H1 (cell line): ENCODE data around the gene SLC38A5. TPM values are rescaled to one million over a fixed set of nuclear protein-coding genes. Genes with fewer than 3 reads are reported as not detected.

Source experiments
- CTCF ChIA-PET: fragments of 300-600 bp; sonication (Branson Sonifier 250); formaldehyde crosslinking; loops from one replicate; lab custom pipeline; 2021; ENCODE audit not compliant: partially characterized antibody; lab: Charles Lee
- POLR2A ChIA-PET: fragments of 300-600 bp; sonication (Branson Sonifier 250); formaldehyde crosslinking; loops from one replicate; lab custom pipeline; 2021; ENCODE audit warnings: inconsistent platforms; ENCODE audit not compliant: partially characterized antibody; lab: Charles Lee
- DNase-seq, 2 experiments: peaks; one replicate each; pipeline versions ENCODE4 v3.0.0 to v3.0.0-alpha.2; 2010 to 2022; ENCODE audit warnings: low spot score in 2 of 2, low read depth in 1 of 2, mixed read lengths in 1 of 2
- FAIRE-seq: peaks from 2 replicates; lab custom pipeline; 2011; peaks lifted over from hg19 to GRCh38; lab: Jason Lieb, UNC
- H2AFZ ChIP-seq: 2 replicates; pipeline ENCODE4 v1.8.1; 2012; ENCODE audit warnings: low read length, inconsistent platforms
- H2AK5ac ChIP-seq: 2 replicates; pipeline ENCODE4 v1.6.1; 2013; ENCODE audit warnings: low read depth, low read length
- H2BK120ac ChIP-seq: replicated peaks from 2 replicates; pipeline ENCODE3; 2013; ENCODE audit warnings: low read depth, low read length, inconsistent platforms
- H2BK12ac ChIP-seq: 2 replicates; pipeline ENCODE4 v1.6.1; 2013; ENCODE audit warnings: low read depth, low read length
- H2BK15ac ChIP-seq: 2 replicates; pipeline ENCODE4 v1.6.1; 2013; ENCODE audit warnings: low read length
- H2BK20ac ChIP-seq: 2 replicates; pipeline ENCODE4 v1.6.1; 2013; ENCODE audit warnings: low read length
- H2BK5ac ChIP-seq: 2 replicates; pipeline ENCODE4 v1.6.1; 2013; ENCODE audit warnings: low read depth, low read length
- H3K14ac ChIP-seq: 2 replicates; pipeline ENCODE4 v1.6.1; 2013; ENCODE audit warnings: inconsistent platforms; ENCODE audit not compliant: insufficient read length
- H3K18ac ChIP-seq: 2 replicates; pipeline ENCODE4 v1.6.1; 2013; ENCODE audit warnings: low read length; ENCODE audit errors: extremely low read depth
- H3K23ac ChIP-seq: 2 replicates; pipeline ENCODE4 v1.6.1; 2013; ENCODE audit warnings: inconsistent platforms; ENCODE audit not compliant: insufficient read length
- H3K23me2 ChIP-seq: 2 replicates; pipeline ENCODE4 v1.6.1; 2013; ENCODE audit warnings: low read depth, low read length
- H3K27ac ChIP-seq: 2 replicates; pipeline ENCODE4 v1.6.1; 2011; ENCODE audit warnings: low read depth, low read length, inconsistent platforms
- H3K27me3 ChIP-seq, 4 experiments: replicated peaks in 1 of 4; 1 replicate in 1 of 4; 2 replicates in 3 of 4; pipeline versions ENCODE4 v1.6.1 to v1.8.1; 2011 to 2013; ENCODE audit warnings: low read length in 3 of 4, mild to moderate bottlenecking in 3 of 4, inconsistent platforms in 2 of 4, mixed read lengths in 2 of 4, moderate library complexity in 1 of 4; ENCODE audit not compliant: control insufficient read depth in 3 of 4, insufficient read depth in 3 of 4; ENCODE audit errors: extremely low read depth in 1 of 4
- H3K36me3 ChIP-seq, 4 experiments: 2 replicates each; pipeline versions ENCODE4 v1.6.1 to v1.8.1; 2011 to 2013; ENCODE audit warnings: mild to moderate bottlenecking in 4 of 4, low read length in 3 of 4, moderate library complexity in 2 of 4, control low read depth in 1 of 4, inconsistent platforms in 1 of 4; ENCODE audit not compliant: insufficient read depth in 4 of 4, control insufficient read depth in 2 of 4
- H3K4ac ChIP-seq: replicated peaks from 2 replicates; pipeline ENCODE3; 2013; ENCODE audit warnings: low read length, low read depth, mixed read lengths, inconsistent platforms; ENCODE audit not compliant: insufficient read length
- H3K4me1 ChIP-seq, 4 experiments: replicated peaks in 1 of 4; 1 replicate in 1 of 4; 2 replicates in 3 of 4; pipeline versions ENCODE4 v1.6.1 to v1.8.1; 2011 to 2013; ENCODE audit warnings: low read length in 3 of 4, inconsistent platforms in 2 of 4, mixed read lengths in 1 of 4; ENCODE audit not compliant: insufficient read depth in 4 of 4, control insufficient read depth in 3 of 4
- H3K4me2 ChIP-seq, 2 experiments: 2 replicates each; pipeline versions ENCODE4 v1.6.1 to v1.8.1; 2011 to 2013; ENCODE audit warnings: low read depth in 2 of 2, low read length in 2 of 2, control low read depth in 1 of 2, inconsistent platforms in 1 of 2, mild to moderate bottlenecking in 1 of 2; ENCODE audit not compliant: insufficient read depth in 1 of 2
- H3K4me3 ChIP-seq, 4 experiments: fragments of 200-600, 300-600 bp in 1 of 4; sonication (generic), shearing (Covaris generic), sonication (Bioruptor Twin) in 1 of 4; 2 replicates each; pipeline versions ENCODE4 v1.5.1 to v1.8.1; 2011 to 2016; ENCODE audit warnings: low read length in 4 of 4, low read depth in 3 of 4, control low read depth in 2 of 4, inconsistent platforms in 2 of 4, mild to moderate bottlenecking in 2 of 4, mixed read lengths in 1 of 4, moderate library complexity in 1 of 4; ENCODE audit not compliant: insufficient read depth in 2 of 4; ENCODE audit errors: extremely low read depth in 1 of 4
- H3K56ac ChIP-seq: replicated peaks from 2 replicates; pipeline ENCODE3; 2013; ENCODE audit warnings: low read depth, mild to moderate bottlenecking, mixed read lengths, low read length, inconsistent platforms; ENCODE audit not compliant: insufficient read length
- H3K79me1 ChIP-seq: 2 replicates; pipeline ENCODE4 v1.6.1; 2013; ENCODE audit warnings: low read depth, low read length, control low read depth
- H3K79me2 ChIP-seq, 2 experiments: 2 replicates each; pipeline versions ENCODE4 v1.6.1 to v1.8.1; 2012 to 2013; ENCODE audit warnings: low read length in 2 of 2, mild to moderate bottlenecking in 2 of 2, inconsistent platforms in 1 of 2; ENCODE audit not compliant: insufficient read depth in 2 of 2, control insufficient read depth in 1 of 2
- H3K9ac ChIP-seq, 4 experiments: replicated peaks in 1 of 4; 1 replicate in 1 of 4; 2 replicates in 3 of 4; pipeline versions ENCODE4 v1.6.1 to v1.8.1; 2011 to 2013; ENCODE audit warnings: low read depth in 3 of 4, low read length in 3 of 4, control low read depth in 2 of 4, mild to moderate bottlenecking in 2 of 4, moderate library complexity in 2 of 4, inconsistent platforms in 1 of 4; ENCODE audit errors: extremely low read depth in 1 of 4
- H3K9me3 ChIP-seq, 2 experiments: 2 replicates each; pipeline versions ENCODE4 v1.6.1 to v1.8.1; 2012 to 2013; ENCODE audit warnings: mild to moderate bottlenecking in 2 of 2, moderate library complexity in 2 of 2, control low read depth in 1 of 2, inconsistent platforms in 1 of 2, low read depth in 1 of 2, low read length in 1 of 2, mixed read lengths in 1 of 2; ENCODE audit not compliant: insufficient read depth in 2 of 2
- H4K20me1 ChIP-seq, 2 experiments: replicated peaks in 1 of 2; 2 replicates each; pipeline versions ENCODE3 to v1.8.1; 2011 to 2013; ENCODE audit warnings: inconsistent platforms in 2 of 2, low read length in 2 of 2, mild to moderate bottlenecking in 1 of 2; ENCODE audit not compliant: insufficient read depth in 2 of 2, control insufficient read depth in 1 of 2
- H4K5ac ChIP-seq: 2 replicates; pipeline ENCODE4 v1.6.1; 2013; ENCODE audit warnings: low read length, low read depth, mixed read lengths, inconsistent platforms; ENCODE audit not compliant: insufficient read length
- H4K8ac ChIP-seq: 2 replicates; pipeline ENCODE4 v1.8.0; 2013; ENCODE audit warnings: mild to moderate bottlenecking, moderate library complexity, low read length, inconsistent platforms; ENCODE audit not compliant: insufficient read depth; ENCODE audit errors: extremely low read depth
- H4K91ac ChIP-seq: replicated peaks from 2 replicates; pipeline ENCODE3; 2013; ENCODE audit warnings: low read length, mixed read lengths, inconsistent platforms; ENCODE audit not compliant: insufficient read length
- ATF2 ChIP-seq: IDR thresholded peaks from 2 replicates; pipeline ENCODE4 v1.6.1; 2012; ENCODE audit warnings: low read length, inconsistent platforms
- CREB1 ChIP-seq: IDR thresholded peaks from 2 replicates; pipeline ENCODE4 v1.6.1; 2012; ENCODE audit warnings: inconsistent platforms
- CTCF ChIP-seq, 3 experiments: IDR thresholded peaks; 1 replicate in 2 of 3; 2 replicates in 1 of 3; pipeline versions ENCODE4 v1.5.1 to v1.6.1; 2011; ENCODE audit warnings: low read length in 3 of 3, mild to moderate bottlenecking in 3 of 3, inconsistent platforms in 2 of 3, low read depth in 1 of 3, moderate library complexity in 1 of 3; ENCODE audit not compliant: insufficient read depth in 1 of 3; ENCODE audit errors: control extremely low read depth in 1 of 3
- HDAC2 ChIP-seq, 2 experiments: fragments of 300-600 bp in 1 of 2; sonication (generic) in 1 of 2; IDR thresholded peaks; 2 replicates each; pipeline ENCODE4 v1.6.1; 2011 to 2012; ENCODE audit warnings: low read depth in 2 of 2, low read length in 2 of 2, mild to moderate bottlenecking in 2 of 2, moderate library complexity in 2 of 2, borderline replicate concordance in 1 of 2, inconsistent platforms in 1 of 2
- JUN ChIP-seq: IDR thresholded peaks from 2 replicates; pipeline ENCODE4 v1.6.1; 2011; ENCODE audit warnings: low read depth, mild to moderate bottlenecking, improper control_type of control experiment, low read length
- KDM1A ChIP-seq: fragments of 200-600, 300-600 bp; sonication (generic); IDR thresholded peaks from 2 replicates; pipeline ENCODE4 v1.7.1; 2016; ENCODE audit warnings: mild to moderate bottlenecking, low read length, borderline replicate concordance
- POU5F1 ChIP-seq: IDR thresholded peaks from 2 replicates; pipeline ENCODE4 v1.6.1; 2011; ENCODE audit warnings: low read depth, mild to moderate bottlenecking, low read length, moderate library complexity
- TBP ChIP-seq: IDR thresholded peaks from 2 replicates; pipeline ENCODE4 v1.6.1; 2011; ENCODE audit warnings: low read depth, low read length, improper control_type of control experiment
- whole genome bisulfite sequencing, 2 experiments: shearing (Covaris generic) in 1 of 2; methylation state at CpG; one replicate each; pipeline versions ENCODE4 v1.1.6 to v1.1.7; 2013 to 2015; ENCODE audit warnings: low lambda C conversion rate in 2 of 2, mixed read lengths in 2 of 2, inconsistent platforms in 1 of 2, low coverage in 1 of 2, missing lambda C conversion rate in 1 of 2; ENCODE audit not compliant: insufficient replicate concordance in 2 of 2, insufficient coverage in 1 of 2, insufficient read length in 1 of 2; ENCODE audit errors: extremely low coverage in 1 of 2, missing lambda C conversion rate in 1 of 2; 5-methylcytosine and 5-hydroxymethylcytosine counted together
- polyA plus RNA-seq, 7 experiments: library from polyadenylated mRNA; depleted of rRNA in 3 of 7; stranded (reverse) in 5 of 7; unstranded in 2 of 7; fragments of >200 nt in 5 of 7; fragments of 200-250 nt in 2 of 7; gene quantifications; 1 replicate in 5 of 7; 2 replicates in 1 of 7; 4 replicates in 1 of 7; pipeline versions ENCODE4 v1.2.1 to v1.2.3, GENCODE V29; 2011 to 2013; ENCODE audit warnings: missing spikeins in 2 of 7, mixed read lengths in 2 of 7
- total RNA-seq: library from RNA; stranded (reverse); fragmentation: NEBNext Ultra II Directional; extraction: Animal tissue kit (Norgen Biotek cat#: 25700); gene quantifications from 2 replicates; pipeline ENCODE4 v1.2.1, GENCODE V29; 2021

SLC38A5 gene
- total and polyA plus RNA-seq, 2 of the 8 experiments (the other 6 are each of a cell fraction or from before 2014, with no cell fraction given): 70.9 to 106 TPM

- no peak overlapping the region for H4K8ac ChIP-seq
- no peaks in the 10 kb centered on the region for H3K27me3 ChIP-seq
- H4K20me1 ChIP-seq: peaks cover 0 to 7% of the 10 kb centered on the region in 2 experiments
- H2BK15ac ChIP-seq: no peak overlapping the region
- no peak overlapping the region for H3K56ac ChIP-seq
- H3K23me2 ChIP-seq: peaks cover 3% of the 10 kb centered on the region; the same call in 1 of the 2 replicates
- H3K79me1 ChIP-seq: no peaks in the 10 kb centered on the region
- H2AFZ ChIP-seq: no peak overlapping the region
- no peak overlapping the region for H4K5ac ChIP-seq
- no peak overlapping the region for H2BK12ac ChIP-seq
- ChIA-PET CTCF (no interaction called here), POLR2A (no interaction called here)
- H4K91ac ChIP-seq: no peak overlapping the region
- DNase-seq: no peak
- H3K14ac ChIP-seq: no peak overlapping the region
- no peak overlapping the region for H2BK5ac ChIP-seq
- H3K9me3 ChIP-seq: no peaks in the 10 kb centered on the region
- TF ChIP-seq ATF2: no peak
- TF ChIP-seq KDM1A: no peak
- no peak for TF ChIP-seq POU5F1
- no peak for TF ChIP-seq CREB1
- no peak for TF ChIP-seq JUN
- no peak for TF ChIP-seq CTCF (IDR thresholded peaks at IDR 0.05; ENCODE audit: control extremely low read depth in 1 of 3, insufficient read depth in 1 of 3, low read depth in 1 of 3, low read length in 3 of 3)
- TF ChIP-seq TBP: no peak
- no peak for TF ChIP-seq HDAC2 (IDR thresholded peaks at IDR 0.05; ENCODE audit: borderline replicate concordance in 1 of 2, low read depth in 2 of 2, low read length in 2 of 2)
- peaks cover under 1 to 3% (median under 1%) of the 10 kb centered on the region in 4 experiments; a peak in 3 of 7 replicates for H3K4me1 ChIP-seq
- 92% methylated on average over 4 of the region's 5 CpGs; no CpG with 5 or more reads in 1 of the 2 experiments for WGBS, 2 experiments
- no peak overlapping the region for H3K27ac ChIP-seq
- H2AK5ac ChIP-seq: no peak overlapping the region
- no peak overlapping the region for H3K4me2 ChIP-seq
- no peak overlapping the region for H3K4me3 ChIP-seq
- H3K23ac ChIP-seq: no peak overlapping the region
- H2BK120ac ChIP-seq: no peak overlapping the region
- H3K9ac ChIP-seq: no peak overlapping the region
- H3K4ac ChIP-seq: no peak overlapping the region
- peaks cover 0 to 16% (median 5%) of the 10 kb centered on the region in 4 experiments; a peak in 5 of 8 replicates for H3K36me3 ChIP-seq
- no peak overlapping the region for H2BK20ac ChIP-seq
- no peak for FAIRE-seq
- peaks cover 0 to 24% of the 10 kb centered on the region in 2 experiments; a peak in 2 of 4 replicates for H3K79me2 ChIP-seq
- no peak overlapping the region for H3K18ac ChIP-seq
Observed at GRCh38 chrX:48478806-48479205, 8.7 kb upstream of the SLC38A5 start.
